Choroid plexus epithelial cell (primary cell): ENCODE measurements around the gene AGFG2.

Source experiments
- DNase-seq: peaks from one replicate; pipeline ENCODE4 v3.0.0-alpha.2; 2010; ENCODE audit warnings: low read depth
- H3K4me3 ChIP-seq: 2 replicates; pipeline ENCODE4 v1.5.1; 2011; ENCODE audit warnings: low read depth, mild to moderate bottlenecking, control low read depth, low read length, moderate library complexity
- CTCF ChIP-seq: conservative IDR thresholded peaks from 2 replicates; pipeline ENCODE4 v1.5.1; 2011; ENCODE audit warnings: low read depth, mild to moderate bottlenecking, control low read depth, inconsistent platforms, low read length, moderate library complexity

The AGFG2 gene

DNA sequence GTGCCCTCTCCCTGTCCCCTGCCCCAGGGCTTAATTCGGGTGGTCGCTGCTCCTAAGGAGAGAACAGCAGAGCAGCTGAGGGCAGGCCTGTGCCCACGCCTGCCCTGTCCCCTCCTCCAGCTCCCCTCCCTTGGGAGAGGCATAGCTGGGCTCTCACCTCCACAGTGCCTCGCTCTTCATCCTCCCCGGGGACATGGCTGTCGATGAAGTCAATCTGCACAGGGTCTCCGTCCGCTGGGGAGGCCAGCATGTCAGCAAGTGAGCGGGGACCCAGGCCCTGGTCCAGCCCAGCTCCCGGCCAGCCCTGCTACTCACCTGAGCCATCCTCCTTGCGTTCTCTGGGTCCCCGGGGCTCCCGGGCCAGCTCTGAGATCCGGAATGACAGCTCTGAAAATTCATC, 38.5 kb downstream of the AGFG2 start:
- no peak for TF ChIP-seq CTCF
- H3K4me3 ChIP-seq: no peak overlapping the region
- DNase-seq: no peak

- TF ChIP-seq CTCF: no peak
- H3K4me3 ChIP-seq: no peak overlapping the region
- no peak for DNase-seq
Measured at GRCh38 chr7:100578246-100579183, 39.5 kb downstream of the AGFG2 start.

DNA sequence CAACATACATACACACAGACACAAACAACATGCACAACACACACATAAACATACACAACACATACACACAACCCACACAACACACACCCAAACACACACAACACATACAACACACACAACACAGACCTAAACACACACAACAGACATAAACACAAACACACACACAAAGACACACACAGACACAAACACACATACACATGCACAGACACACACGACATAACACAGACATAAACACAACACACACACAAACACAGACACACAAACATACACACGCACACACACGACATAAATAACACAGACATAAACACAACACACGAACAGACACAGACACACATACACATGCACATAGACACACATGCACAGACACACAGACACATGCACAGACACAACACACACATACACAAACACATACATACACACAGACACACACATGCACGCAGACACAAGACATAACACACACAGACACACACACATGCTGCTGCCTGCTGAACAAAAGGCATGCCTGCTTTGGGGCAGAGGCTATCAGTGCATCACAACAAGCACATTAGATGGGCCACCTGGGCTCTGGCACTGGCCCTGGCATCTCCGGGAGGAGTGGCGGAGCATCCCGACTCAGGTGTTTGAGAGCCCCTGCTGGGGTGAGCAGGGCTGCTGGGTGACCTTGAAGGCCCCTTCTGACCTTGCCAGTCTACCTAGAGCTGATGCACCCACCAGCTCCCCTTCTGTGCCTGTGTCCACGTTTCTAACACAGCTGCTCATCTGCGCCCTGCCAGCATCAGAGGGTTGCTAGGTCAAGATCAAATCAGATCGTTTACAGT, 41.7 kb downstream of the AGFG2 start:
- H3K4me3 ChIP-seq: no peak overlapping the region
- no peak for TF ChIP-seq CTCF
- DNase-seq: no peak

DNA sequence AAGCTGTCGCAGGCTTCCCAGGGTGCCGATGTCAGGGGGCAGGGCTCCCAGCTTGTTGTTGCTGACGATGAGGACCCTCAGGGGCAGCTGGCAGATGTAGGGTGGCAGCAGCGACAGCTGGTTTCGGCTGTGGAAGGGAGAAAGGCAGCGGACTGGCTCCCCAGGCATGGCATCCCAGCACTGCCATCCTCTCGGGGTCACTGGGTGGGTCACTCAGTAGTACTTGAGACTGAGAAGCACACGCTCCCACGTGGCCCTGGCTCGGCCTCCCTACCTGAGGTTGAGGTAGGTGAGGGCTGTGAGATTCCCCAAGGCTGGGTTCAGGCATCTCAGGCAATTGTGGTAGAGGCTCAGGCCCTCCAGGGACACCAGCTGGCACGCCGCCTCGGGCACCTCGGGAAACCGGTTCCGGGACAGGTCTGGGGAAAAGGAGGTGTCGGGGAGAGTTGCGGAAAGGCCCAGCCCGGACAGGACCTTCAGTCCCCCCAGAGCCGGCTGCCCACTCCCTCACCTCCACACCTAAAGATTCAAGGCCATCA, 43.1 kb downstream of the AGFG2 start:
- no peak overlapping the region for H3K4me3 ChIP-seq

DNA sequence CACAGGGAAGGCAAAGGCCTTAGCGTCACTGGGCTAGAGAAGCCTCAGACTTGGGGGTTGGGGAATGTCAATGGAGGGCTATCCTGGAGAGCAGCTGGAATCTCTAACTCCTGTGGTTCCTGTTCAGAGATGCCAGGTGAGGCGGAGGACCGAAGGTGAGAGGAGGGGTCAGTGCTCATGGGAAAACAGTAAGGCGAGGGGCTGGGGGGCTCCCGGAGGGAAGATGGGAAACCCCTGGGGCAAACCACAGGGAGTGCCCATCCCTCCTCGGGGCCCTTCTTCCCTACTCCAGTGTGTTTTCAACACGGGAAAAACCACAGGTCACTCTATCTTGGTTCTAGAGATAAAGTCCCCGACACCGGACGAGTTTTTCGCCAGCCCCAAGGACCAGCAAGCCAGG, 43.6 kb downstream of the AGFG2 start:
- H3K4me3 ChIP-seq: no peak overlapping the region
- TF ChIP-seq CTCF: no peak
- no peak for DNase-seq

More for the DNA sequence above, 43.1 kb downstream of the AGFG2 start:
- no peak for DNase-seq
- no peak for TF ChIP-seq CTCF

- peak; percentile 82 for DNase-seq
- no peak for TF ChIP-seq CTCF
- peak overlapping the region; percentile 95 for H3K4me3 ChIP-seq
Measured at GRCh38 chr7:100583132-100584053, 44.4 kb downstream of the AGFG2 start.
